Urinary bladder (tissue), 4 donors: ENCODE results near the gene C1QTNF7. TPM values are rescaled to one million over a fixed set of nuclear protein-coding genes. Genes with fewer than 3 reads are reported as not detected.

Experiments used
- DNase-seq: peaks from one replicate; pipeline ENCODE4 v3.0.0-alpha.2; 2015; ENCODE audit errors: extremely low spot score
- H3K27ac ChIP-seq: one replicate; pipeline ENCODE4 v1.5.1; 2013; ENCODE audit warnings: low read depth, mild to moderate bottlenecking, moderate library complexity
- H3K36me3 ChIP-seq: one replicate; pipeline ENCODE4 v1.6.1; 2013; ENCODE audit warnings: mild to moderate bottlenecking, moderate library complexity; ENCODE audit not compliant: insufficient read depth
- H3K4me1 ChIP-seq: one replicate; pipeline ENCODE4 v1.6.1; 2013; ENCODE audit warnings: mild to moderate bottlenecking, moderate library complexity; ENCODE audit not compliant: insufficient read depth
- H3K4me3 ChIP-seq: one replicate; pipeline ENCODE4 v1.5.1; 2013; ENCODE audit warnings: low read depth, low read length
- WGBS: extraction: QIAGEN DNeasy Blood & Tissue Kit; methylation state at CpG from one replicate; pipeline ENCODE4 v1.1.7; 2013; 5-methylcytosine and 5-hydroxymethylcytosine counted together
- polyA plus RNA-seq: library from polyadenylated mRNA; stranded (reverse); fragments of 200-250 nt; gene quantifications from one replicate; pipeline ENCODE4 v1.2.3, GENCODE V29; 2013
- total RNA-seq: library from RNA; depleted of rRNA; stranded (reverse); fragments of >200 nt; gene quantifications from one replicate; pipeline ENCODE4 v1.2.3, GENCODE V29; 2014
- donor health status: healthy with polysubstance abuse.
- donor health status: healthy.

The C1QTNF7 gene
- total and polyA plus RNA-seq, 2 donors, result 37.6 to 48.2 TPM

GRCh38 chr4:15451866-15452765, 24.3 kb downstream of the C1QTNF7 start:
- no peak for DNase-seq
- Histone ChIP-seq H3K4me3 (no peak overlapping the region), H3K36me3 (no peaks in the 10 kb centered on the region), H3K27ac (no peak overlapping the region), H3K4me1 (no peaks in the 10 kb centered on the region)
- 30% methylated on average over 4 of the region's 4 CpGs for WGBS

DNA sequence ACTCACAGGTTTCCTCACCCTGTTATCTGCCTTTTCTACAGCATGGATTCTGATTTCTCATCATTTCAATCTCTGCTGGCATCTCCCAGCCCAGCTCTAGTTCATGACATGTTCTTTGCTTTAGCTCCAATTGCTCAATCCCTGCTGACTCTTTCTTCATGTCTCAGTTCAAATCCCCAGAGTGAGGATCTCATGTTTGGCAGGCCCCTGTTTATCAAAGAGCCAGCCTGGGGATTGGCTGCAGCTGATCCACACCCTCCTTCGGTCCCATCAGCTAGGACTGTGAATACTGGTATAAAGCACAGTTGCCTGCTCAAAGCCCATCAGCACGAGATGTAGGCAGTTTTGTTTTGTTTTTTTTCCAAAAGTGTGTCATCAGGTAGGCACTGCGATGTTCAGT, 27.5 kb downstream of the C1QTNF7 start:
- H3K4me3 ChIP-seq, result no peak overlapping the region
- no peaks in the 10 kb centered on the region for H3K4me1 ChIP-seq
- peak overlapping the region; percentile 53 for H3K27ac ChIP-seq
- WGBS, result 72% methylated on average over 3 of the region's 3 CpGs
- no peaks in the 10 kb centered on the region for H3K36me3 ChIP-seq
- no peak for DNase-seq

- Histone ChIP-seq H3K4me3 (no peak overlapping the region), H3K36me3 (no peaks in the 10 kb centered on the region), H3K4me1 (no peaks in the 10 kb centered on the region), H3K27ac (peak overlapping the region; percentile 68)
- 16% methylated on average over 7 of the region's 7 CpGs for WGBS
- DNase-seq, result peak; percentile 37
Measured at GRCh38 chr4:15457406-15458201, 29.8 kb downstream of the C1QTNF7 start.

GRCh38 chr4:15458616-15459015, 30.8 kb downstream of the C1QTNF7 start:
- Histone ChIP-seq H3K36me3 (no peaks in the 10 kb centered on the region), H3K27ac (no peak overlapping the region), H3K4me1 (no peaks in the 10 kb centered on the region), H3K4me3 (no peak overlapping the region)
- WGBS, result 62% methylated on average over 2 of the region's 2 CpGs
- no peak for DNase-seq

GRCh38 chr4:15459706-15460105, 31.9 kb downstream of the C1QTNF7 start:
- H3K4me1 ChIP-seq, result no peaks in the 10 kb centered on the region
- H3K4me3 ChIP-seq, result no peak overlapping the region
- no peak for DNase-seq
- H3K27ac ChIP-seq, result no peak overlapping the region
- H3K36me3 ChIP-seq, result no peaks in the 10 kb centered on the region

DNA sequence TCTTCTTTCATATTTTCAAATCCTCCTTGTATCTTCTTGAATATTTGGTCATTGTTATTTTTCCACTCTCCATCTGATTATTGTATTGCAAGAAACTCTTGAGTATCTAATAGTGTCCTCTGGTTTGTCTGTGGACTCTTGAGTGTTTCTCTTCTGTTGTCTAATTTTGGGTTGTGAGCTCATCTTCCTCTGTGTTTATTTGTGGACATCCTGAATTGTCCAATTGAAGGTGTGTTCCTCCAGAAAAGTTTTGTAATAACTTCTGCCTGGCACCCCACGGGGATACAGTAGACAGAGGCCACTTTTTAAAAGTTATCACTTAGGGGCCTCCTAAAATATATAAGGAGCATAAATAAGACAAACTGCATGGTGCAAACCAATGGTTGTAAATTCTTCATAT, 38.8 kb downstream of the C1QTNF7 start:
- WGBS, result 77% methylated on average over 1 of the region's 1 CpG
- DNase-seq, result no peak
- H3K4me3 ChIP-seq, result no peak overlapping the region
- H3K36me3 ChIP-seq, result no peaks in the 10 kb centered on the region
- no peaks in the 10 kb centered on the region for H3K4me1 ChIP-seq
- no peak overlapping the region for H3K27ac ChIP-seq

GRCh38 chr4:15469402-15470127, 41.7 kb downstream of the C1QTNF7 start, which contains the start of gene CC2D2A:
TSS of gene CC2D2A (plus strand) at chr4:15469882. CDS start at chr4:15475933, 6,051 bp downstream.
- peak; percentile 45 for DNase-seq
- Histone ChIP-seq H3K36me3 (no peaks in the 10 kb centered on the region), H3K27ac (no peak within 1 kb of the TSS), H3K4me3 (peak within 1 kb of the TSS; percentile 58), H3K4me1 (no peaks in the 10 kb centered on the region)
- WGBS, result 4% methylated on average over 14 of the region's 14 CpGs

GRCh38 chr4:15470128-15470475, 42.3 kb downstream of the C1QTNF7 start:
- WGBS, result 2% methylated on average over 3 of the region's 3 CpGs
- no peak for DNase-seq
- no peak overlapping the region for H3K27ac ChIP-seq

GRCh38 chr4:15476396-15476795, 48.6 kb downstream of the C1QTNF7 start:
- 88% methylated on average over 5 of the region's 5 CpGs for WGBS
- H3K4me3 ChIP-seq, result no peak overlapping the region
- DNase-seq, result no peak
- H3K4me1 ChIP-seq, result no peaks in the 10 kb centered on the region
- H3K36me3 ChIP-seq, result no peaks in the 10 kb centered on the region
- H3K27ac ChIP-seq, result no peak overlapping the region

More at GRCh38 chr4:15470128-15470475, 42.3 kb downstream of the C1QTNF7 start:
- Histone ChIP-seq H3K4me1 (no peaks in the 10 kb centered on the region), H3K36me3 (no peaks in the 10 kb centered on the region), H3K4me3 (peak overlapping the region; percentile 58)

- Histone ChIP-seq H3K4me3 (no peak overlapping the region), H3K36me3 (no peaks in the 10 kb centered on the region), H3K4me1 (no peaks in the 10 kb centered on the region), H3K27ac (no peak overlapping the region)
- WGBS, result 70% methylated on average over 5 of the region's 5 CpGs
- no peak for DNase-seq
Measured at GRCh38 chr4:15478724-15479088, 50.9 kb downstream of the C1QTNF7 start.

DNA sequence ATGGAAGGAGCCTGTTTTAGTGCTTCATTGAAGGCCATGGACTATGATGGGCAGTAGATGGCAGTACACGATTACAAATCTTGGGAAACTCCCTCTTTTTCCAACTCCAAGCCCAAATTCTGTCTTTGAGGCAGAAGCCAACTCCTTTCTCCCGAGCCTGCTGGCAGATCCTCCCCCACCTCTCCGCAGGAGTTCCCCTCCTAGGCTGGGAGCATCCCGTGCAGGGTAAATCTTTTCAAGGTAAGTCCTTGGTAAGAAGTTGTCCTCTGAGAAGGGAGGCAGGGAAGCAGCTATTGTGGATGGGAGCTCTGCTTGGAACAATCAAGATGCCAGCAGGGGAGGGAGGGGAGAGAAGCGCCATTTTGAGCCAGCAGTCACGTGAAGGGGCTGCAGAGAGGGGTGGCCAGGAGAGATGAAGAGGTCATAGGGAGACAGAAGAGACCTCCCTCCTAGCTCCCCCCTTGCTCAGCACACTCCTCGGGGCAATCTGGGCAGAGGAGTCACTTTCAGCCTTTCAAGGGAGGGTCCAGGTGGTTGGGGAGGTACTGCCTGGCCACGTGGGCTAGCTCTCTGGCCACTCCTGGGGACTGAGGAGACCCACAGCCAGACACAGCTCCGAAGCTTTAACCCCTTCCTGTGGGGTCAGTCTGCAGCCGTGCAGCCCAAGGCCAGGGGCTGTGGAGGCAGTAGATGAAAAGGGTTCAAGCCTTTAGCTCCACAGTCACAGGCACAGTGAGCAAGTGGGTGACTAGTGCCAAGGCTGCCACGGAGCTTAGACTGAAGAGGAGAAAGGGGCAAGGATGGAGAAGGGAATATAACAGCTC, 51.5 kb downstream of the C1QTNF7 start:
- WGBS, result 14% methylated on average over 11 of the region's 11 CpGs

DNA sequence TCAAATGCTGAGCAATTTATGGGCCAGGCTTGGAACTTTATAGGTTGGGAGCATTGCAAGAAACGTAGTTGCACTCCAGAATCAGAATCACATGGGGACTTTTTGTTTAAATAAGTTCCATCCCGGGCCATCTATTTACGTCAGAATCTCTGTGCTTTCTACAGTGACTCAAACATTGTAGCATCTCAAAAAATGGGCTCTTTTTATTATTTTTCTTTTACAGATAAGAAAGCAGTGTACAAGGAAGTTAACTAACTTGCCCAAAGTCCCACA, 52.0 kb downstream of the C1QTNF7 start:
- Histone ChIP-seq H3K36me3 (no peaks in the 10 kb centered on the region), H3K27ac (no peak overlapping the region), H3K4me1 (no peaks in the 10 kb centered on the region), H3K4me3 (no peak overlapping the region)
- DNase-seq, result peak; percentile 15
- 17% methylated on average over 3 of the region's 3 CpGs for WGBS

More for the DNA sequence above, 51.5 kb downstream of the C1QTNF7 start:
- Histone ChIP-seq H3K36me3 (no peaks in the 10 kb centered on the region), H3K27ac (peak overlapping the region; percentile 72), H3K4me3 (peak overlapping the region; percentile 30), H3K4me1 (no peaks in the 10 kb centered on the region)
- peak; percentile 72 for DNase-seq
